Mucosa of stomach (tissue), 1 donor: ENCODE measurements around the gene PLPPR1.

Source experiments
- H3K27me3 ChIP-seq: one replicate; pipeline ENCODE4 v1.7.0; 2013; ENCODE audit warnings: mild to moderate bottlenecking, low read length; ENCODE audit not compliant: control insufficient read depth, insufficient read depth
- H3K36me3 ChIP-seq: one replicate; pipeline ENCODE4 v1.7.0; 2013; ENCODE audit warnings: low read length; ENCODE audit not compliant: control insufficient read depth, insufficient read depth
- H3K4me1 ChIP-seq: one replicate; pipeline ENCODE4 v1.7.0; 2013; ENCODE audit warnings: mild to moderate bottlenecking, low read length; ENCODE audit not compliant: control insufficient read depth, insufficient read depth
- H3K4me3 ChIP-seq: one replicate; pipeline ENCODE4 v1.7.0; 2013; ENCODE audit warnings: low read length
- H3K9ac ChIP-seq: one replicate; pipeline ENCODE4 v1.7.0; 2013; ENCODE audit warnings: mild to moderate bottlenecking, low read length, moderate library complexity
- H3K9me3 ChIP-seq: one replicate; pipeline ENCODE4 v1.7.0; 2013; ENCODE audit warnings: mild to moderate bottlenecking, low read length, moderate library complexity; ENCODE audit not compliant: control insufficient read depth
- donor health status: Pancreatic carcinoma.

PLPPR1 gene

GRCh38 chr9:101367323-101367722, 338.8 kb downstream of the PLPPR1 start:
- Histone ChIP-seq H3K9me3 (no peaks in the 10 kb centered on the region), H3K27me3 (no peaks in the 10 kb centered on the region), H3K4me1 (no peaks in the 10 kb centered on the region), H3K36me3 (no peaks in the 10 kb centered on the region), H3K4me3 (no peak overlapping the region), H3K9ac (no peak overlapping the region)

GRCh38 chr9:101369286-101369685, 340.8 kb downstream of the PLPPR1 start:
- H3K9ac ChIP-seq: no peak overlapping the region
- H3K9me3 ChIP-seq: no peaks in the 10 kb centered on the region
- no peaks in the 10 kb centered on the region for H3K4me1 ChIP-seq
- no peaks in the 10 kb centered on the region for H3K27me3 ChIP-seq
- H3K36me3 ChIP-seq: no peaks in the 10 kb centered on the region
- no peak overlapping the region for H3K4me3 ChIP-seq

GRCh38 chr9:101369884-101370531, 341.5 kb downstream of the PLPPR1 start:
- Histone ChIP-seq H3K4me3 (no peak overlapping the region), H3K9me3 (no peaks in the 10 kb centered on the region), H3K36me3 (no peaks in the 10 kb centered on the region), H3K4me1 (no peaks in the 10 kb centered on the region), H3K27me3 (no peaks in the 10 kb centered on the region), H3K9ac (no peak overlapping the region)

- Histone ChIP-seq H3K27me3 (no peaks in the 10 kb centered on the region), H3K36me3 (no peaks in the 10 kb centered on the region)
Observed at GRCh38 chr9:101371813-101372212, 343.3 kb downstream of the PLPPR1 start.

GRCh38 chr9:101372327-101373118, 344.0 kb downstream of the PLPPR1 start:
- Histone ChIP-seq H3K27me3 (no peaks in the 10 kb centered on the region), H3K9ac (no peak overlapping the region), H3K4me1 (no peaks in the 10 kb centered on the region), H3K9me3 (no peaks in the 10 kb centered on the region), H3K36me3 (no peaks in the 10 kb centered on the region), H3K4me3 (no peak overlapping the region)

More at GRCh38 chr9:101371813-101372212, 343.3 kb downstream of the PLPPR1 start:
- Histone ChIP-seq H3K4me3 (no peak overlapping the region), H3K4me1 (no peaks in the 10 kb centered on the region), H3K9ac (no peak overlapping the region), H3K9me3 (no peaks in the 10 kb centered on the region)
